HEK293 (cell line): Measurements from ENCODE around the gene DDX27.

Experiments
- EGR2 ChIP-seq: fragments of 450-650 bp; formaldehyde crosslinking; IDR thresholded peaks from 2 replicates; pipeline ENCODE4 v1.5.1; 2016; ENCODE audit warnings: low read depth, missing biosample characterization, missing genetic modification characterization
- KLF10 ChIP-seq: fragments of 450-650 bp; IDR thresholded peaks from 2 replicates; pipeline ENCODE4 v1.5.1; 2018; ENCODE audit warnings: missing biosample characterization, mild to moderate bottlenecking, missing genetic modification characterization
- KLF16 ChIP-seq: fragments of 450-650 bp; formaldehyde crosslinking; IDR thresholded peaks from 2 replicates; pipeline ENCODE4 v1.5.1; 2017; ENCODE audit warnings: missing biosample characterization, missing genetic modification characterization
- YY2 ChIP-seq: fragments of 450-650 bp; formaldehyde crosslinking; IDR thresholded peaks from 2 replicates; pipeline ENCODE4 v1.5.1; 2016; ENCODE audit warnings: missing biosample characterization, missing genetic modification characterization
- ZBTB1 ChIP-seq: fragments of 450-650 bp; formaldehyde crosslinking; IDR thresholded peaks from 2 replicates; pipeline ENCODE4 v1.5.1; 2016; ENCODE audit warnings: missing biosample characterization, missing genetic modification characterization
- ZBTB20 ChIP-seq: fragments of 450-650 bp; formaldehyde crosslinking; IDR thresholded peaks from 2 replicates; pipeline ENCODE4 v1.5.1; 2016; ENCODE audit warnings: missing biosample characterization, missing genetic modification characterization
- ZFHX2 ChIP-seq: fragments of 450-650 bp; formaldehyde crosslinking; conservative IDR thresholded peaks from 2 replicates; pipeline ENCODE4 v1.5.1; 2016; ENCODE audit warnings: missing biosample characterization, missing genetic modification characterization
- ZFP69B ChIP-seq: fragments of 450-650 bp; formaldehyde crosslinking; IDR thresholded peaks from 2 replicates; pipeline ENCODE4 v1.5.1; 2016; ENCODE audit warnings: missing biosample characterization, missing genetic modification characterization
- ZNF175 ChIP-seq: fragments of 450-650 bp; formaldehyde crosslinking; IDR thresholded peaks from 2 replicates; pipeline ENCODE4 v1.5.1; 2016; ENCODE audit warnings: missing biosample characterization, missing genetic modification characterization
- ZNF19 ChIP-seq: fragments of 450-650 bp; formaldehyde crosslinking; IDR thresholded peaks from 2 replicates; pipeline ENCODE4; 2016; ENCODE audit warnings: missing biosample characterization, missing genetic modification characterization, low read depth
- ZNF202 ChIP-seq: fragments of 450-650 bp; formaldehyde crosslinking; IDR thresholded peaks from 2 replicates; pipeline ENCODE4 v1.5.1; 2016; ENCODE audit warnings: missing biosample characterization, missing genetic modification characterization, borderline replicate concordance
- ZNF24 ChIP-seq: fragments of 450-650 bp; formaldehyde crosslinking; IDR thresholded peaks from 2 replicates; pipeline ENCODE4 v1.5.1; 2016; ENCODE audit warnings: missing biosample characterization, missing genetic modification characterization
- ZNF324 ChIP-seq: fragments of 450-650 bp; formaldehyde crosslinking; IDR thresholded peaks from 2 replicates; pipeline ENCODE4 v1.5.1; 2016; ENCODE audit warnings: missing biosample characterization, missing genetic modification characterization
- ZNF404 ChIP-seq: fragments of 450-650 bp; formaldehyde crosslinking; IDR thresholded peaks from 2 replicates; pipeline ENCODE4 v1.5.1; 2017; ENCODE audit warnings: missing biosample characterization, missing genetic modification characterization
- ZNF426 ChIP-seq: fragments of 450-650 bp; formaldehyde crosslinking; IDR thresholded peaks from 2 replicates; pipeline ENCODE4 v1.5.1; 2017; ENCODE audit warnings: missing biosample characterization, missing genetic modification characterization, mild to moderate bottlenecking, inconsistent platforms, moderate library complexity
- ZNF473 ChIP-seq: fragments of 450-650 bp; formaldehyde crosslinking; IDR thresholded peaks from 2 replicates; pipeline ENCODE4 v1.5.1; 2017; ENCODE audit warnings: missing biosample characterization, missing genetic modification characterization
- ZNF48 ChIP-seq: fragments of 450-650 bp; formaldehyde crosslinking; IDR thresholded peaks from 2 replicates; pipeline ENCODE4 v1.5.1; 2016; ENCODE audit warnings: missing biosample characterization, missing genetic modification characterization
- ZNF555 ChIP-seq: fragments of 450-650 bp; formaldehyde crosslinking; conservative IDR thresholded peaks from 2 replicates; pipeline ENCODE4 v1.5.1; 2017; ENCODE audit warnings: missing biosample characterization, mild to moderate bottlenecking, missing genetic modification characterization, inconsistent platforms
- ZNF561 ChIP-seq: fragments of 450-650 bp; IDR thresholded peaks from 2 replicates; pipeline ENCODE4 v1.5.1; 2018; ENCODE audit warnings: missing biosample characterization, missing genetic modification characterization, borderline replicate concordance
- ZNF571 ChIP-seq: fragments of 450-650 bp; formaldehyde crosslinking; IDR thresholded peaks from 2 replicates; pipeline ENCODE4 v1.5.0; 2017; ENCODE audit warnings: missing biosample characterization, missing genetic modification characterization
- ZNF610 ChIP-seq: fragments of 450-650 bp; formaldehyde crosslinking; IDR thresholded peaks from 2 replicates; pipeline ENCODE4 v1.5.1; 2016; ENCODE audit warnings: missing biosample characterization, missing genetic modification characterization, borderline replicate concordance
- ZNF629 ChIP-seq: fragments of 450-650 bp; formaldehyde crosslinking; IDR thresholded peaks from 2 replicates; pipeline ENCODE4 v1.5.1; 2017; ENCODE audit warnings: missing biosample characterization, missing genetic modification characterization
- ZNF664 ChIP-seq: fragments of 450-650 bp; formaldehyde crosslinking; IDR thresholded peaks from 2 replicates; pipeline ENCODE4 v1.5.1; 2016; ENCODE audit warnings: missing biosample characterization, missing genetic modification characterization
- ZNF791 ChIP-seq: fragments of 450-650 bp; formaldehyde crosslinking; IDR thresholded peaks from 2 replicates; pipeline ENCODE4 v1.5.1; 2016; ENCODE audit warnings: missing biosample characterization, missing genetic modification characterization
- ZNF792 ChIP-seq: fragments of 450-650 bp; formaldehyde crosslinking; IDR thresholded peaks from 2 replicates; pipeline ENCODE4 v1.5.1; 2016; ENCODE audit warnings: missing biosample characterization, missing genetic modification characterization
- TF ChIP-seq, protein P1 (sequence below): fragments of 450-650 bp; formaldehyde crosslinking; conservative IDR thresholded peaks from 2 replicates; pipeline ENCODE4 v1.5.1; 2016; ENCODE audit warnings: low read depth, missing biosample characterization, missing genetic modification characterization
- TF ChIP-seq, protein P2 (sequence below): fragments of 450-650 bp; formaldehyde crosslinking; IDR thresholded peaks from 2 replicates; pipeline ENCODE4 v1.5.1; 2017; ENCODE audit warnings: missing biosample characterization, missing genetic modification characterization
- TF ChIP-seq, protein P3 (sequence below): fragments of 450-650 bp; formaldehyde crosslinking; IDR thresholded peaks from 2 replicates; pipeline ENCODE4 v1.5.1; 2016; ENCODE audit warnings: missing biosample characterization, missing genetic modification characterization
- TF ChIP-seq, protein P4 (sequence below): fragments of 450-650 bp; formaldehyde crosslinking; IDR thresholded peaks from 2 replicates; pipeline ENCODE4 v1.5.1; 2016; ENCODE audit warnings: missing biosample characterization, missing genetic modification characterization

The DDX27 gene

DNA sequence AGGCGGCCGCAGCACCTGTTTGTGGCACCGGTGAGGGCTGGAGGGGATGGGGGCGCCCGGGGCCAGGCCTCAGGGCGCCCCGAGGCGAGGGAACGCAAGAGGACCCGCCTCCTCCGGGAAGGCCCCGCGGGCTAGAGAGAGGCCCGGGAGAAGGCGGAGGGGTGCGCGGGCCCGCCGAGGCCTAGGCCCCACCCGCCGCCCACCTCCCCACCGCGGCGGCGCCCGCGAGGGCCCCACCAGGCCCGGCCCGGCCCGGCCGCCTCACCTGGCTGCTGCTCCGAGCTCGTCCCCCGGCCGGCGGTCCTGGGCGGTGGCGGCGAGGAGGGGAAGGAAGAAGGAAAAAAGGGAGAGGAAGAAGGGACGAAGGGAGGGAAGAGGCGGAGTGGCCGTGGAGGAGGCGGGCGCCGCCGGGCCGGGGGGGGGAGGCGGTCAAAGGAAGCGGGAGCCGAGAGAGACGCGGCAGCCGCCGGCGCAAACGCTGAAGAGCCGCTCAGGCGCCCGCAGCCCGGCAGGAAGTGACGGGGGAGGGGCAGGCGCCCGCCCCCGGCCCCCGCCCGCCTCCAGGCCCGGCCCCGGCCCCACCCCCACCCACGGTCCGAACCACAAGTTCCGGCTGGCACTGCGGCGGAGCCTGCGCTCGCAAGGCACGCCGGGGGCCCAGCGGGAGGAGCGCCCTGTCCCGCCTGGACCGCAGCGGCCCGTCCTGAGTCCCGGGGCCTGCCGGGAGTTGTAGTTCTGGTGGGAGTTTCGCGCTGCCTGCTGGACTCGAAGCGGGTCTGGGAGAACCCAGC is 31.2 kb upstream of the DDX27 start, which contains the start of gene STAU1 (continued):
- TF ChIP-seq, protein P1, sequence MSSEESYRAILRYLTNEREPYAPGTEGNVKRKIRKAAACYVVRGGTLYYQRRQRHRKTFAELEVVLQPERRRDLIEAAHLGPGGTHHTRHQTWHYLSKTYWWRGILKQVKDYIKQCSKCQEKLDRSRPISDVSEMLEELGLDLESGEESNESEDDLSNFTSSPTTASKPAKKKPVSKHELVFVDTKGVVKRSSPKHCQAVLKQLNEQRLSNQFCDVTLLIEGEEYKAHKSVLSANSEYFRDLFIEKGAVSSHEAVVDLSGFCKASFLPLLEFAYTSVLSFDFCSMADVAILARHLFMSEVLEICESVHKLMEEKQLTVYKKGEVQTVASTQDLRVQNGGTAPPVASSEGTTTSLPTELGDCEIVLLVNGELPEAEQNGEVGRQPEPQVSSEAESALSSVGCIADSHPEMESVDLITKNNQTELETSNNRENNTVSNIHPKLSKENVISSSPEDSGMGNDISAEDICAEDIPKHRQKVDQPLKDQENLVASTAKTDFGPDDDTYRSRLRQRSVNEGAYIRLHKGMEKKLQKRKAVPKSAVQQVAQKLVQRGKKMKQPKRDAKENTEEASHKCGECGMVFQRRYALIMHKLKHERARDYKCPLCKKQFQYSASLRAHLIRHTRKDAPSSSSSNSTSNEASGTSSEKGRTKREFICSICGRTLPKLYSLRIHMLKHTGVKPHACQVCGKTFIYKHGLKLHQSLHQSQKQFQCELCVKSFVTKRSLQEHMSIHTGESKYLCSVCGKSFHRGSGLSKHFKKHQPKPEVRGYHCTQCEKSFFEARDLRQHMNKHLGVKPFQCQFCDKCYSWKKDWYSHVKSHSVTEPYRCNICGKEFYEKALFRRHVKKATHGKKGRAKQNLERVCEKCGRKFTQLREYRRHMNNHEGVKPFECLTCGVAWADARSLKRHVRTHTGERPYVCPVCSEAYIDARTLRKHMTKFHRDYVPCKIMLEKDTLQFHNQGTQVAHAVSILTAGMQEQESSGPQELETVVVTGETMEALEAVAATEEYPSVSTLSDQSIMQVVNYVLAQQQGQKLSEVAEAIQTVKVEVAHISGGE (tag by site-specific recombination) = peak; percentile 51; the same call in 1 of the 2 replicates
- TF ChIP-seq ZNF561 (tag by site-specific recombination) (peak; percentile 12; the same call in 1 of the 2 replicates), KLF16 (tag by site-specific recombination) (peak; percentile 77; the same call in 1 of the 2 replicates), ZNF629 (tag by site-specific recombination) (0 out of 2 replicates have a peak, but pooled peaks have one; percentile 45), ZNF48 (no peak), ZNF324 (tag by site-specific recombination) (no peak; the same call in 1 of the 2 replicates), ZNF175 (tag by site-specific recombination) (no peak), ZNF555 (tag by site-specific recombination) (no peak), ZNF404 (no peak), ZNF426 (no peak), YY2 (peak; percentile 53; the same call in 1 of the 2 replicates), KLF10 (tag by site-specific recombination) (peak; percentile 72; the same call in 1 of the 2 replicates), EGR2 (tag by site-specific recombination) (peak; percentile 66; the same call in 1 of the 2 replicates), ZNF791 (tag by site-specific recombination) (0 out of 2 replicates have a peak, but pooled peaks have one; percentile 29), ZNF664 (tag by site-specific recombination) (no peak), ZNF473 (tag by site-specific recombination) (no peak), ZBTB20 (tag by site-specific recombination) (peak; percentile 84; the same call in 1 of the 2 replicates), ZFHX2 (tag by site-specific recombination) (peak; percentile 61), ZFP69B (tag by site-specific recombination) (peak; percentile 67), ZNF610 (no peak; the same call in 1 of the 2 replicates), ZNF24 (tag by site-specific recombination) (no peak), ZNF19 (tag by site-specific recombination) (no peak), ZNF202 (tag by site-specific recombination) (no peak), ZNF792 (tag by site-specific recombination) (no peak), ZNF571 (tag by site-specific recombination) (no peak), ZBTB1 (tag by site-specific recombination) (no peak)
- TF ChIP-seq, protein P2, sequence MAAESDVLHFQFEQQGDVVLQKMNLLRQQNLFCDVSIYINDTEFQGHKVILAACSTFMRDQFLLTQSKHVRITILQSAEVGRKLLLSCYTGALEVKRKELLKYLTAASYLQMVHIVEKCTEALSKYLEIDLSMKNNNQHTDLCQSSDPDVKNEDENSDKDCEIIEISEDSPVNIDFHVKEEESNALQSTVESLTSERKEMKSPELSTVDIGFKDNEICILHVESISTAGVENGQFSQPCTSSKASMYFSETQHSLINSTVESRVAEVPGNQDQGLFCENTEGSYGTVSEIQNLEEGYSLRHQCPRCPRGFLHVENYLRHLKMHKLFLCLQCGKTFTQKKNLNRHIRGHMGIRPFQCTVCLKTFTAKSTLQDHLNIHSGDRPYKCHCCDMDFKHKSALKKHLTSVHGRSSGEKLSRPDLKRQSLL (tag by site-specific recombination) = peak; percentile 93
- TF ChIP-seq, protein P3, sequence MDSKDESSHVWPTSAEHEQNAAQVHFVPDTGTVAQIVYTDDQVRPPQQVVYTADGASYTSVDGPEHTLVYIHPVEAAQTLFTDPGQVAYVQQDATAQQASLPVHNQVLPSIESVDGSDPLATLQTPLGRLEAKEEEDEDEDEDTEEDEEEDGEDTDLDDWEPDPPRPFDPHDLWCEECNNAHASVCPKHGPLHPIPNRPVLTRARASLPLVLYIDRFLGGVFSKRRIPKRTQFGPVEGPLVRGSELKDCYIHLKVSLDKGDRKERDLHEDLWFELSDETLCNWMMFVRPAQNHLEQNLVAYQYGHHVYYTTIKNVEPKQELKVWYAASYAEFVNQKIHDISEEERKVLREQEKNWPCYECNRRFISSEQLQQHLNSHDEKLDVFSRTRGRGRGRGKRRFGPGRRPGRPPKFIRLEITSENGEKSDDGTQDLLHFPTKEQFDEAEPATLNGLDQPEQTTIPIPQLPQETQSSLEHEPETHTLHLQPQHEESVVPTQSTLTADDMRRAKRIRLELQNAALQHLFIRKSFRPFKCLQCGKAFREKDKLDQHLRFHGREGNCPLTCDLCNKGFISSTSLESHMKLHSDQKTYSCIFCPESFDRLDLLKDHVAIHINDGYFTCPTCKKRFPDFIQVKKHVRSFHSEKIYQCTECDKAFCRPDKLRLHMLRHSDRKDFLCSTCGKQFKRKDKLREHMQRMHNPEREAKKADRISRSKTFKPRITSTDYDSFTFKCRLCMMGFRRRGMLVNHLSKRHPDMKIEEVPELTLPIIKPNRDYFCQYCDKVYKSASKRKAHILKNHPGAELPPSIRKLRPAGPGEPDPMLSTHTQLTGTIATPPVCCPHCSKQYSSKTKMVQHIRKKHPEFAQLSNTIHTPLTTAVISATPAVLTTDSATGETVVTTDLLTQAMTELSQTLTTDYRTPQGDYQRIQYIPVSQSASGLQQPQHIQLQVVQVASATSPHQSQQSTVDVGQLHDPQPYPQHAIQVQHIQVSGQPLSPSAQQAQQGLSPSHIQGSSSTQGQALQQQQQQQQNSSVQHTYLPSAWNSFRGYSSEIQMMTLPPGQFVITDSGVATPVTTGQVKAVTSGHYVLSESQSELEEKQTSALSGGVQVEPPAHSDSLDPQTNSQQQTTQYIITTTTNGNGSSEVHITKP (tag by site-specific recombination) = 0 out of 2 replicates have a peak, but pooled peaks have one; percentile 16
- TF ChIP-seq, protein P4, sequence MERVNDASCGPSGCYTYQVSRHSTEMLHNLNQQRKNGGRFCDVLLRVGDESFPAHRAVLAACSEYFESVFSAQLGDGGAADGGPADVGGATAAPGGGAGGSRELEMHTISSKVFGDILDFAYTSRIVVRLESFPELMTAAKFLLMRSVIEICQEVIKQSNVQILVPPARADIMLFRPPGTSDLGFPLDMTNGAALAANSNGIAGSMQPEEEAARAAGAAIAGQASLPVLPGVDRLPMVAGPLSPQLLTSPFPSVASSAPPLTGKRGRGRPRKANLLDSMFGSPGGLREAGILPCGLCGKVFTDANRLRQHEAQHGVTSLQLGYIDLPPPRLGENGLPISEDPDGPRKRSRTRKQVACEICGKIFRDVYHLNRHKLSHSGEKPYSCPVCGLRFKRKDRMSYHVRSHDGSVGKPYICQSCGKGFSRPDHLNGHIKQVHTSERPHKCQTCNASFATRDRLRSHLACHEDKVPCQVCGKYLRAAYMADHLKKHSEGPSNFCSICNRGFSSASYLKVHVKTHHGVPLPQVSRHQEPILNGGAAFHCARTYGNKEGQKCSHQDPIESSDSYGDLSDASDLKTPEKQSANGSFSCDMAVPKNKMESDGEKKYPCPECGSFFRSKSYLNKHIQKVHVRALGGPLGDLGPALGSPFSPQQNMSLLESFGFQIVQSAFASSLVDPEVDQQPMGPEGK (tag by site-specific recombination) = peak; percentile 74; the same call in 1 of the 2 replicates
